GM19328 (cell line): ENCODE results near the gene GPR137C.

Experiments used
- ATAC-seq: cut with Tn5 transposase; IDR thresholded peaks from one replicate; pipeline ENCODE4 v1.9.1; 2021; ENCODE audit warnings: mild to moderate bottlenecking, moderate library complexity; ENCODE audit not compliant: unreplicated experiment

Gene GPR137C

GRCh38 chr14:52660832-52661231, 108.2 kb downstream of the GPR137C start:
- ATAC-seq: no peak

GRCh38 chr14:52661314-52661713, 108.7 kb downstream of the GPR137C start:
- no peak for ATAC-seq

DNA sequence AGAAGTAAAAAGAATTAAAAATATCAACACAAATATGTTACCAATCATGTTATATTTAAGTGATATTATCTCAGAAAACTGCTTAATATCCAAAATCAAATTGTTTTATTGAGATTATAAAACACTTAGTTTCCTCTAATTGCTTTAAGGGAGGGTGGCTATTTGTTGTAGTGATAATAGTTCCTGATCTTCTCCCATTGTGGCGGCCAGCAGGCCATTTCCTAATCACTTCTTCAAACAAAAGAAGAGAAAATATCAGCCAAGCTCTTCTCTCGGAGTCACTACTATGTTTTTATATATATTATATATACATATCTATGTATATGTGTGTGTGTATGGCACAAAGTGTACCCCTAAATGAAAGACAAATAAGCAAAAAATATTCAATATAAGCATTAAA, 111.2 kb downstream of the GPR137C start:
- no peak for ATAC-seq

DNA sequence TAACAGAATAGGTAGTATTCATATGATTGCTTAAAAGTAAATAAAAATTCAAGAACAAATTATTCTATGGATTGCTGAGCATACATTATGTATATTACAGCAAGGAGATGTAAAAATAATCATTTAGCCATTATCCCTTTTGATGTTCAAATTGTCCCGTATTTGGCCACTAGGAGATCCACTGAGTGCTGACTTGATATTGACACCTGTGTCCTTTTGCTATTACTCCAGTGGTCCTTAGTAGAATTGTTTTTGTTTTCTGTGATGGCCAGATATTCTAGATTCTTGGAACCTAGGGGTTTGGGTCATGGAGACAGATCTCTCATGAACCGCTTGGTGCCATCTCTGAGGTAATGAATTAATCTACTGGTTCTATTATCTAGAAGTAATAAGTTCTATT, 126.0 kb downstream of the GPR137C start:
- ATAC-seq: no peak

DNA sequence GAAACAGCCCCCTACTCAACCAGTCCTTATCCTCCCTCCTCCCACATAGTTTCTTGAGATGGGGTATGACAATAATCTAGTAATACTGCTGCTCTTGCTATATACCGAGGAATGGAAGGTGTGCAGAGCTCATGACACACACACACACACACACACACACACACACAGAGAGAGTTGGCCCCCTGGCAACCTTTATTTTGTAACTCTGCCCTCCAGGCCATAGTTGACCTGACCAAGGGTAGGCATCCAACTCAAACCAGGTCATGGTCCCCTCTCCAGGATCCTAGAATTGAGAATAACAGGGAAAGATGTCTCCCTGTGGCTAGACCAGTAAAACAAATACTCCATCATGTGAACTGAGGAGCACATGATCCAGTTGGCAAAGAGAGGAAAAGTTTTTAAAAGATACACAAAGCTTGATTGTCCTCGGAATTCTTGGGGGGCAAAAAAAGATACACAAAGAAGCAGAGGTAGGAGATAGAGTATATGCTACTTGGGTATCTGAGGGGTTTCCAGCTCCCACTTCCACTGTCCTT, 131.4 kb downstream of the GPR137C start:
- ATAC-seq: no peak

- ATAC-seq: no peak
Observed at GRCh38 chr14:52686176-52686575, 133.5 kb downstream of the GPR137C start.
